Esophagus muscularis mucosa (tissue), 4 donors: Measurements from ENCODE around the gene SARM1. TPM values are rescaled to one million over a fixed set of nuclear protein-coding genes. Genes with fewer than 3 reads are reported as not detected.
"Not testable (repeated sequence)": the region's sequence is repeated elsewhere in the genome, so short reads cannot be mapped to it uniquely, and the experiment has no call there.

Source experiments
- DNase-seq: peaks from one replicate; pipeline ENCODE4 v3.0.0-alpha.2; 2017; ENCODE audit errors: extremely low spot score
- H3K27ac ChIP-seq, 4 donors: fragments of 200-600 bp; sonication (generic); replicated peaks in 1 of 4; 1 replicate in 3 of 4; 2 replicates in 1 of 4; pipeline ENCODE4 v1.5.1; 2016 to 2019; ENCODE audit warnings: mild to moderate bottlenecking in 1 of 4
- H3K27me3 ChIP-seq, 4 donors: fragments of 200-600 bp; sonication (generic); one replicate each; pipeline versions ENCODE4 v1.5.1 to v1.6.0; 2016 to 2019
- H3K36me3 ChIP-seq, 4 donors: fragments of 200-600 bp; sonication (generic); one replicate each; pipeline ENCODE4 v1.5.1; 2016 to 2019
- H3K4me1 ChIP-seq, 4 donors: fragments of 200-600 bp; sonication (generic); one replicate each; pipeline ENCODE4 v1.5.1; 2016 to 2019
- H3K4me3 ChIP-seq, 4 donors: fragments of 200-600 bp; sonication (generic); 1 replicate in 2 of 4; 2 replicates in 2 of 4; pipeline ENCODE4 v1.5.1; 2016 to 2019; ENCODE audit warnings: mild to moderate bottlenecking in 4 of 4, moderate library complexity in 1 of 4
- H3K9me3 ChIP-seq, 4 donors: fragments of 200-600 bp; sonication (generic); 1 replicate in 3 of 4; 2 replicates in 1 of 4; pipeline ENCODE4 v1.5.1; 2016 to 2019
- CTCF ChIP-seq, 3 experiments: fragments of 200-600 bp in 2 of 3; fragments of 450-650 bp in 1 of 3; sonication (generic) in 2 of 3; IDR thresholded peaks; one replicate each; pipeline ENCODE4 v1.5.1; 2017 to 2019; ENCODE audit warnings: antibody characterized with exemption in 3 of 3, mild to moderate bottlenecking in 2 of 3, moderate library complexity in 1 of 3
- EP300 ChIP-seq: sonication (generic); formaldehyde crosslinking; IDR thresholded peaks from one replicate; pipeline ENCODE4 v1.6.1; 2017; ENCODE audit warnings: antibody characterized with exemption
- POLR2A ChIP-seq: fragments of 450-650 bp; IDR thresholded peaks from one replicate; pipeline ENCODE4 v1.6.1; 2017; ENCODE audit warnings: antibody characterized with exemption, moderate library complexity, mild to moderate bottlenecking, low read depth
- POLR2AphosphoS5 ChIP-seq, 2 donors: sonication (generic); formaldehyde crosslinking; IDR thresholded peaks; one replicate each; pipeline ENCODE4 v1.6.1; 2017; ENCODE audit warnings: antibody characterized with exemption in 2 of 2
- WGBS: methylation state at CpG from one replicate; pipeline ENCODE4 v1.1.5; 2018; 5-methylcytosine and 5-hydroxymethylcytosine counted together
- intact Hi-C: fragments of 100-400 bp; cut with DNase I; formaldehyde crosslinking; loops from one replicate; pipeline ENCODE4 v1.15.1; 2023
- total RNA-seq, 4 donors: library from RNA; depleted of rRNA; stranded (reverse); fragments of >200 nt; gene quantifications; one replicate each; pipeline versions ENCODE4 v1.1.0 to v1.2.1, GENCODE V29; 2016

SARM1 gene
- total RNA-seq, 4 donors from 2014 or later = 8.3 to 24.9 (median 13.8) TPM

- no peak overlapping the region for H3K4me3 ChIP-seq
- no peaks in the 10 kb centered on the region for H3K4me1 ChIP-seq
- DNase-seq = no peak
- intact Hi-C loops = no loop called here
- no peaks in the 10 kb centered on the region for H3K36me3 ChIP-seq
- no peaks in the 10 kb centered on the region for H3K9me3 ChIP-seq
- TF ChIP-seq CTCF (IDR thresholded peaks at IDR 0.05) (no peak), EP300 (no peak), POLR2AphosphoS5 (IDR thresholded peaks at IDR 0.05) (no peak), POLR2A (no peak)
- WGBS = 74% methylated on average over 7 of the region's 7 CpGs
- peaks cover 0 to 8% (median 0%) of the 10 kb centered on the region in 4 donors for H3K27me3 ChIP-seq
- no peak overlapping the region for H3K27ac ChIP-seq
Observed at GRCh38 chr17:28421787-28422305, 50.4 kb downstream of the SARM1 start.

- DNase-seq = no peak
- intact Hi-C loops = no loop called here
- 85% methylated on average over 13 of the region's 13 CpGs for WGBS
Observed at GRCh38 chr17:28425206-28425605, 53.7 kb downstream of the SARM1 start.

GRCh38 chr17:28426081-28426519, 54.6 kb downstream of the SARM1 start:
- Histone ChIP-seq H3K4me3 (no peak overlapping the region), H3K27ac (no peak overlapping the region), H3K36me3 (no peaks in the 10 kb centered on the region), H3K9me3 (no peaks in the 10 kb centered on the region), H3K4me1 (no peaks in the 10 kb centered on the region), H3K27me3 (peaks cover 0 to 13% (median 0%) of the 10 kb centered on the region in 4 donors)
- DNase-seq = no peak
- TF ChIP-seq POLR2A = no peak
- no peak for TF ChIP-seq EP300
- peak in 1 of 3 experiments; percentile 29 for TF ChIP-seq CTCF (IDR thresholded peaks at IDR 0.05)
- TF ChIP-seq POLR2AphosphoS5 (IDR thresholded peaks at IDR 0.05) = no peak
- 69% methylated on average over 6 of the region's 9 CpGs for WGBS
- intact Hi-C loops = no loop called here

More at GRCh38 chr17:28425206-28425605, 53.7 kb downstream of the SARM1 start:
- TF ChIP-seq POLR2AphosphoS5 (IDR thresholded peaks at IDR 0.05) (no peak), EP300 (no peak), CTCF (IDR thresholded peaks at IDR 0.05) (no peak), POLR2A (no peak)
- H3K9me3 ChIP-seq = no peaks in the 10 kb centered on the region
- H3K27me3 ChIP-seq = peaks cover 0 to 13% (median 0%) of the 10 kb centered on the region in 4 donors
- H3K36me3 ChIP-seq = no peaks in the 10 kb centered on the region
- H3K4me1 ChIP-seq = no peaks in the 10 kb centered on the region
- H3K4me3 ChIP-seq = no peak overlapping the region
- no peak overlapping the region for H3K27ac ChIP-seq

GRCh38 chr17:28427371-28427770, 55.9 kb downstream of the SARM1 start:
- WGBS = 64% methylated on average over 5 of the region's 5 CpGs
- H3K27me3 ChIP-seq = peaks cover 0 to 13% (median 0%) of the 10 kb centered on the region in 4 donors
- no peak for TF ChIP-seq EP300
- no peak for TF ChIP-seq POLR2A
- no peak for TF ChIP-seq POLR2AphosphoS5 (IDR thresholded peaks at IDR 0.05)
- no peak for TF ChIP-seq CTCF (IDR thresholded peaks at IDR 0.05)

GRCh38 chr17:28427982-28428381, 56.5 kb downstream of the SARM1 start:
- peaks cover 0 to 13% (median 0%) of the 10 kb centered on the region in 4 donors for H3K27me3 ChIP-seq
- H3K36me3 ChIP-seq, H3K4me1 ChIP-seq, DNase-seq, intact Hi-C loops, H3K27ac ChIP-seq, H3K4me3 ChIP-seq, H3K9me3 ChIP-seq: not testable (repeated sequence)
- WGBS = 83% methylated on average over 4 of the region's 4 CpGs

More at GRCh38 chr17:28427371-28427770, 55.9 kb downstream of the SARM1 start:
- intact Hi-C loops = no loop called here
- no peak overlapping the region for H3K4me3 ChIP-seq
- H3K36me3 ChIP-seq = no peaks in the 10 kb centered on the region
- no peaks in the 10 kb centered on the region for H3K9me3 ChIP-seq
- H3K4me1 ChIP-seq = no peaks in the 10 kb centered on the region
- DNase-seq = no peak
- H3K27ac ChIP-seq = no peak overlapping the region
